ENCODE data around the gene CITED1.
"Not testable (repeated sequence)": the region's sequence is repeated elsewhere in the genome, so short reads cannot be mapped to it uniquely, and the experiment has no call there.

The CITED1 gene

DNA sequence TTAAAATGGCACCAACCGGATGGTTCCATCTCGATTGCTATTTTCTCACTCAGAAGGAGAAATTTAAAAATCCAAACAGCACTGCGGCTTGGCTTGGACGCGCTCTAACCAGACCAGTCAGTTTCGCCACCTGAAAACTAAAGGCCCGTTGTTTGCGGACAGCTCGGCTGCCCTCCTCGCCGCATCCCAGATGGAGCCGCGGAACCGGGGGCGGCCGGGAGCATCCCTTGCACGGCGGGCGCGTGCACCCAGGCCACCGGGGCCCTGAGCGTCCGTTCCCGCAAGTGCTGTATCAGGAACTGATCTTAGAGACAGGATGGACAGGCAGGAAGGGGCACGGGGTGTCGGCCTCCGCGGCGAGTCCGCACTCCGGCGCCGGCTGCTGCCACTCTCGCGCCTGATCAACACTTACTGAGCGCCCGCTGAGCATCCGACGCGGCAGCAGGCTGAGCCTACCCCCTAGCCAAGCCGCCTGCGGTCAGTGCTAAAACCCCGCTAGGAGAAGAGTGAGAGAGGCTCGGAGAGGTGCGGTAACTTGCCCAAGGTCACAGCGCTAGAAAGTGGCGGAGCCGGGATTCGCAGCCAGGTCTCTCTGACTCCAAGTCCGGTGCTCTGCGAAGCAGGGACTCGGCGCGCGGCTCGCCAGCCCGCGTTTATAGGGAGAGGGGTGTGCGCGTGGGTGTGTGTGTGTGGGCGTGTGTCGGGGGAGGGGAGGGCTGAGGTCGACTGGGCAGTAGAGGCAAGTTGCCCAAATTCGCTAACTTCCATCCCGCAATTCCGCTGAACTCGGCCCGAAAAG lies at the start of gene CITED1:
TSS of gene CITED1 (minus strand) at position 629 of the 799 bp plus-strand sequence. CDS start 3,045 bp downstream, outside the sequence.
- DNase-seq (ENCODE audit: low read depth) = no peak

DNA sequence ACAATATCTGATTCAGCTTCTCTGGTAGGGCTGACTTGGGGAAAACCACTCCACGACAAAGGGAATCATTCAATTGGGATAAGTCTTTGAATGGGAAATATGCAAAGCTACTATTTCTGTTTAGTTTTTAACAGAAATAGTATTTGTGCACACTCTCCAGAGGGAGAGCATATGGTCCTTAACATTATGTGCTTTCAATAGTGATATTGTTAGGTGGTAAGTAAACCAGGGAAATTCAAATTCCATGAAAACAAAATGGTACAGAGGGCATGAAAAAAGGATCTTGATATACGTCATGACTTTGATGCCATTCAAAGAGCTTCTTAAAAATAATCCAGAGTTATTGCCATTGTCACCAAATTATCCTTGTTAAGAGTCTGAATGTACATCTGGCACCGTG lies 47.1 kb upstream of the CITED1 start:
- no peak for DNase-seq (ENCODE audit: low read depth)

DNA sequence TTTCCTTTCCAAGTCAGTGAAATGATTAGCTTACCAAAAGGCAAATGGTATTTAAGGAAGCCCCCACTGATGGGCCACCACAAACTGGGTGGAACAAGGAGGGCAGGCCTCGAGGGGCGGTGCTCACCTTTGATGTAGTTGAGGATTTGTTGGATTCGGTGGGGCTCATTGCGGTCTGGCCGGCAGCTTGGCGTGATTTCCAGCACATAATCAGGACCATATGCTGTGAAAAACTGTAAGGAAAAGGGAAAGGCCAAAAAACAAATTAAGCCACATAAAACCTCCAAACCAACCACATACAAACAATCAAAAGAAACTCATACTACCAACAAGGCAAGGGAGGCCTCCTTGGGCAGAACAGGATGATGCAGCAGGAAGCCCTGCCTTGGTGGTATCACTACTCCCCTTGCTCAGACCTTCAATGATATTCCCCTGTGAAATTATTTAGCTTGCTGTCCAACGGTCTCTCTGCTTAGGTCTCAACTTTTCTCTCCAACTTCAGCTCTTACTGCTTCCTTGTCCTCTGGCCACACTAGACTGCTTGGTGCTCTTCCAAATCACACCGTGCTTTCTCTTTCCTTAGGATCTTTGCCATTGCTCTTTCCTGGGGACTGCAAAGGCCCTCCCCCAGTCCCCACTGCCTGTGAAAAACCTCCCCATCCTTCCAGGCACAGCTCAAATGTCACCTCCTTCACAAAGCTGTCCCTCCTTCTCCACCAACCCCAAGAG lies 46.1 kb upstream of the CITED1 start:
- peak; percentile 28 for DNase-seq (ENCODE audit: low read depth)

DNA sequence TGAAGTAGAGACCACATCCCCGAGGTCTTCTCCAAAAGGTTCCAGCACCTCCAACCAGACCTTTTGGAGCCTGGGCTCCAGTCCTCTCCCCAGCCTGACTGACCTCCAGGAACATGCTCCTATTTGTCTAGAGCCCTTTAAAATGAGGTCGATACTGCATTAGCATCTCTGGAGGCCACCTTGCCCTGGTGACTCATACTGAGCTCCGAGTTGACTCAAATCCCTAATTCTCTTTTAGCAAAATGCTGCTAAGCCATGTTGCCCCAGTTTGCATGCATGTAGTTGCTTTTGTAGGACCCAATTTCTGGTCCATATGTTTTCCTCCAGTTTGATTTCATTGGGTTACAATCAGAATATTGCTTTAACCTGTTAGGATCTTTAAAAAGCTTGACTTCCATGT lies 43.5 kb upstream of the CITED1 start:
- no peak for DNase-seq (ENCODE audit: low read depth)

DNA sequence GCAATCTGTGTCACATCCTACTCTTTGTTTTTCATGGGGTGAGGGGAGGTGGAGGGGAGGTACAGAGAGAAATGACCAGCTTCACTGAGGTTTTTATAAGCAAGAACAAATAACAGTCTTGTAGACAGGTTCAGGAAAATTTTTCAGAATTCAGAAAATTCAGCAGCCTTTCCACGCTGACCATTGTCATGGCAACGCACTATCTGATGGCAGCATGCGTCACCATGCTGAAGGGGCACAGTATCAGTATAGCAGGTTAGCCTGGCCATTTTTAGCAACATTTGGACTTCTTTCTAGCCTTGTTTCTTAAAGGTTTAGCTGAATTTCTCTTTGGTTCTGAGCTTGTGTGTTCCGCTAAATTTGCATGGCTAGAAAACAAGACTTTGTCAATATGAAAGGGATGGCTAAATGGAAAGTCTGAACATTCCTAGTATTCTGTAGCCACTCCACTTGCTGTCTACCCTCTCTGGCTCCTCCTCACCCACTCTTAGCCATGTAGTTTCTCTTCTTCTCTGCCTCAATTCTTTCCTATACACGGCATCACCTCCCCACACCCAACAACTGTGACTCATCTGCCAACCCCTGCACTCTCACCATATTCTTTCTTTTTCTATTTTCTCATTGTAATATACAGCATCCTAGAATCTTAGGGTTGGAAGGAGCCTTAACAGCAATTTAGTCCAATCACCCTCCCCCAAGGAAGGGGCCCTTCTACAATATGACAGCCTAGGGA lies 42.7 kb upstream of the CITED1 start:
- no peak for DNase-seq (ENCODE audit: low read depth)

DNA sequence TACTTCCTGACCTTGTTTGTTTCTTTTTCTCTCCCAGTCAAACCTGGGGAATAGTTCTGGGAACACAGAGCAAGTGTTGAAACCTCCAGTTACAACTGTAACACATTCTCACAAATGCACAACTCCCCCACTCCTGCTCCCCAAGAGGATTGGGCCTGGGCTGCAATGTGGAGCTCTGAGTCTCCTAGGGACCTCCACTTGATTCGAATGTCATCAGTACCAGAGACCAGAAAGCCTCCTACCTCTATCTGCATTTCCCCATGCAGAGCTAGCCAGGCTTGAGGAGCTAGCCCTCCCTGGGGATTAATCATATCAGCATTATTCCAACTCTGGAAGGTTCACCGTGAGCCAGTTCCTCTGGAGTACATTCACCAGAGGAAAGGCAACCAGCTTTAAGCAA lies 41.7 kb upstream of the CITED1 start:
- DNase-seq (ENCODE audit: low read depth) = no peak

- DNase-seq (ENCODE audit: low read depth) = no peak
These were observed 40.7 kb upstream of the CITED1 start for GRCh38 chrX:72346302-72346949.

GRCh38 chrX:72340626-72341025 lies 34.9 kb upstream of the CITED1 start:
- no peak for DNase-seq (ENCODE audit: low read depth)

DNA sequence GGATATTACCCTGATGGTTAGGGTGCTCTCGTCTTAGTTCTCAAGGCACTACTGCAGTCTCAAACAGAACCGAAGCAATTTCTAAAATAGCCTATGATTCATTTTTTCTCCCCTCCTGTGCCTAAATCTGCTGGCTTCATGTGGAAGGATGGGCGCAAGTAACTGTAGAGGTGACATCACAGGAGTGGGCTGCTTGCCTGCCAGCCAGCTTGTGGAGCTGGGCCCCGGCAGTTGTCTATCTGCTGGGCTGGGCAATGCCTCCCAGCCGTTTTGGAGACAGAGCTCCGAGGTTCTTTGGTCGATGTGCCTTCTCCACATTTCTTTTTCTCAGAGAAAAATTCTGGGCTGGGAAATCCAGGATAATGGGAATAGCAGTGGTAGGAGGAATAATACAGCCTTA lies 34.3 kb upstream of the CITED1 start:
- no peak for DNase-seq (ENCODE audit: low read depth)

DNA sequence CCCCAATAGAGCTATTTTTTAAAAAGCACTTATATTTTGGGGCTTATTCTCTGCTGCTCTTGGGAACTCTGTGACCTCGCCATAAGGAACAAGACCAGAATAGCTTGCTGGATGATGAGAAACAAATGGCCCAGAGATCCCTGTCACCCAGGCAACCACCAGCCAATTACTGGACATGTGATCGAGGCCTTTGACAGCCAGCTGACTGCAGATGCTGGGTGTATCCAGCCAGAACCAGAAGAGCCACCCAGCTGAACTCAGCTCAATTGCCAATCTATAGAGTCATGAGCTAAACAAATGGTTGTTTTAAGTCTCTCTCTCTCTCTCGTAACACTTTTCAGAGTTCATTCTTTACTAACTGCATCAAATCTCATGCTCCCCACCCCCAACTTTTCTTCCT lies 24.4 kb upstream of the CITED1 start:
- DNase-seq (ENCODE audit: low read depth) = no peak

- no peak for DNase-seq (ENCODE audit: low read depth)
These were observed 21.0 kb upstream of the CITED1 start for GRCh38 chrX:72326605-72327300.

DNA sequence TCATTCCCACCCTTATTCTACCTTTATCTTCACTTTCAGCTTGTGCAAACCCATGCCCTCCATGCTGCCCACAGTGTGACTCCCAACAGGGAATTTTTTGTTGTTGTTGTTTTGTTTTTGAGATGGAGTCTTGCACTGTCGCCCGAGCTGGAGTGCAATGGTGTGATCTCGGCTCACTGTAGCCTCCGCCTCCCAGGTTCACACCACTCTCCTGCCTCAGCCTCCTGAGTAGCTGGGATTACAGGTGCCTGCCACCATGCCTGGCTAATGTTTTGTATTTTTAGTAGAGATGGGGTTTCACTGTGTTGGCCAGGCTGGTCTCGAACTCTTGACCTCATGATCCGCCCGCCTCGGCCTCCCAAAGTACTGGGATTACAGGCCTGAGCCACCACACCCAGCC lies 13.9 kb upstream of the CITED1 start:
- not testable (repeated sequence) for DNase-seq (ENCODE audit: low read depth)

DNA sequence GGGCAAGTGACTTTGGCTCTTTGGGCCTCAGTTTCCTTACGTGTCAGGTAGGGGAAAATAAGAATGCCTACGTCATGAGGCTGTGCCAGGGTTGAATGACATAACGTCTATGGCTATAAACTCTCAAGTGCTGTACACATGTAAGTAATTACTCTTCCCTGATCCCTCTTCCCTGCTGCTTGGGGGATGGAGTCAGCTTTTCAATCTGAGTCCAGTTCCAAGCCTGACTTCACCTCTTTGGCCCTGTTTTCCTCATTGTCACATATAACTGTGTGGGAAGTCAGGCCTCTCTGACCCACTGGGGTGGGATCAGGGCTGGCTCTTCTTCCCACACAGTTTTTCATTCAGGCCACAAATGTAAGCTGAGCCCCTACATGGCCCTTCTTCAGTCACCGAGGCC lies 11.4 kb upstream of the CITED1 start:
- no peak for DNase-seq (ENCODE audit: low read depth)

DNA sequence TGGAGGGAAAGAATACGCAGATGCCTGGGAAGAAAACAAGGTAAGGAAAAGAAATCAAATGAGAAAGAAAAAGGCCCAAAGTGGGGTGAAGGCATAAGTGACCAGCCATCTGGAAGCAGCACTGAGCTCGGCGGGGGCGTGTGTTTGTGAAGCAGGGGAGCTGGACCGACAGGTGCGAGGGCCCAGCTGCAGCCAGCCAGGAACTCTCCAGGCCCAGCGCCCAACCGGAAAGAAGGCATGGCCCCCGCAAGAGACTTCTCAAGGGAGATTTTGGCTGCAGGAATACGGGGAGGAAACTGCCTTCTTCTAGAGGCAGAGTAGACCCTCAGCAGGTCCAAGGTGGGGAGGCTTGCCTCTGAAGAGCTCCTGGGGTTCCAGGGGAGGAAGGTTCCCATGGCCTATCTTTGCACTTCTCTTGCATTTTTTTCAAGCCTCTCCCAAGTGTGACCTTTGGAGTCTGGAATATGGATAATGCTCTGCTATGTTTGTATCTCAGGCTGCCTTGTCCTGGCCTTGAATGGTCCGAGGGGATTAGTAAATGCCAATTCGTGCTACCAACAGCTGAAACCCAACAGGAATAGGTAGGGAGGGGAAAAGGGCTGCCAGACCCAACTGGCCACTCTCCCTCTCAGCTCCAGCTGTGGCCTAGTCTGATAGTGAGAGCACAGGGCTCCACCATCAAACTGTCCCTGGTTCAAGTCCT lies 10.8 kb upstream of the CITED1 start:
- no peak for DNase-seq (ENCODE audit: low read depth)

- no peak for DNase-seq (ENCODE audit: low read depth)
These were observed 9.2 kb upstream of the CITED1 start for GRCh38 chrX:72314881-72315280.

DNA sequence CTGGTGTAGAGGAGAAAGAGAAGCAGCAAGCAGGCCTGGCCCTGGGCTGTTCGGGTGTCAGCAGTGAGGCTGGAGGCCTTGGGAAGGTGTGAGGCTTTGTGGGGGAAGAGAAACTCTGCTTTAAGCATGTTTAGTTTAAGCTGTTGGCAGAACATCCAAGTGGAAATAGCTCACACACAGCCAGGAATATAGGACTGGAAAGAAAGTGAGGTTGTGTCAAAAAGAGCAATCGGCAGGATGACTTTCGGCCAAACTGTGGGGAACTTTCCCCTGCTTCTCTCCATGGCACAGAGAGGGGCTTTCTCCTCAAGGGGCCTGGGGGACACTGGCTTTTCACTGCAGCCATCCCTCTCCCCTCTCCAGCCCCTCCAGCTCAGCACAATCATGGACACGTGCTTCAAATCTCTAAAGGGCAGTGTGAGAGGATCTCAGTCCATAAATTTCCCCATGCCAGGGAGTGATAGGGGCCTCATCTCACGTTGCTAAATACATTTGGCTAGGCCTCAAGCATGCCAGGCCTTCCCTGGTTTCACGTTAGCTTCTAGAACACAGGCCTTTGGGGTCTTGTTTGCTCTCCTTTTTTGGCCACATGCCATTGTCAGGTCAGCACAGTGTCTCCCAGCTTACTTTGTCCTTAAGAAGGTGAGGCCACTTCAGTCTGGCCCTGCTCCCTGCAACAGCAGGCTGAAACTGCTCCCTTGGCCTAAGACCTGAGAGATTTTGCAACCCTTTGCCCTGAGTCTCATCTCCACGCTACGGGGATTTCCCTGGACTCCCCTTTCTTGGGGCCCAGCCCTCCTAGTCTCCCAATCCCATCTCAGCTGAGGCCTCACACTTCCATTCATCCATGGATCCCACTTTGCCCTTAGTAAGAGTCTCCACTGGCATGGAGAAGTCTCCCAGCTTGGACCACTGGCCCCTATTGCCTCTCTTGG lies 8.3 kb upstream of the CITED1 start:
- no peak for DNase-seq (ENCODE audit: low read depth)

DNA sequence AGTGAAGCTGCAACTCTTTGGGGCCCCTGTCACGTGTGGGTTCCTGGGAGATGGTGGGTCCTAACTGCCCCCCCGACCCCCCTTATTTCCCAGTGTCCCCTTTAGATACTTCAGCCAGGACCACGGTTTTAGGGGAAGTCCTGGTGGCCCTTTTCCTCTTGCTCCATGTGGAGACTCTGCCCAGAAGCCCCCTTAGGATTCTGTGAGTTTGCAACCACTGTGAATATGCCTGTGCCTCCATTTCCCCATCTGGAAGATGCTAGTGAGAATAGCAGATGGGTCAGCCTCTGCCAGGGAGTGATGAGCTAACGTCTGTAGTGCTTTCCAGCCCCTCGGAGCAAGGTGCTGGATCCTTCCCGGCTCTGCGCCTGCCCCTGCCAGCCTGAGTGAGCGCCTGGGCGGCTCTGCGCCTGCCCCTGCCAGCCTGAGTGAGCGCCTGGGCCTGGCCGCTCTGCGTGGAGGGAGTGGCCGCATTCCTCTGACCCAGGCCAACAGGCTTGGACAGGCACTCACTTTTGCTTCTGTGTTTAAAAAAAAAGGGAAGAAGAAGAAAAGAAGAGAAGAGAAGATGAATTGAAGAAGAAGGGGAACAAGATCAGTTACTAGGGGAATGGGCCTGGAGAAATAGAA lies 6.7 kb upstream of the CITED1 start:
- DNase-seq (ENCODE audit: low read depth) = no peak

GRCh38 chrX:72309297-72310071 lies 3.8 kb upstream of the CITED1 start:
- DNase-seq (ENCODE audit: low read depth) = no peak

Data from stromal cell of bone marrow (primary cell).